ENCODE results near the gene ATP1A2. TPM values are rescaled to one million over a fixed set of nuclear protein-coding genes. Genes with fewer than 3 reads are reported as not detected.

The ATP1A2 gene
- total and polyA plus RNA-seq, 10 of the 15 experiments (the other 5 are each of a cell fraction or from before 2014, with no cell fraction given) = 0.15 TPM; not detected in 9

DNA sequence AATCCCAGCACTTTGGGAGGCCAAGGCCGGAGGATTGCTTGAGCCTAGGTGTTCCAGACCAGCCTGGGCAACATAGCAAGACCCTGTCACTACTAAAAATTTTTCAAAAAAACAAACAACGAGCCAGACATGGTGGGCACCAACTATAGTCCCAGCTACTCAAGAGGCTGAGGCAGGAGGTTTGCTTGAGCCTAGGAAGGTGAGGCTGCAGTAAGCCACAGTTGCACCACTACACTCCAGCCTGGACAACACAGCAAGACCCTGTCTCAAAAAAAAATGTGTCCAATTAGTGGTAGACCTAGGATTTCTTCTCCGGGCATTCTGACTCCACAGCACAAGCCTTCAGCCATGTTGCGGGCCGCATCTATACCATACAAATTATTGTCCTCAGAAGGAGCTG lies 10.4 kb upstream of the ATP1A2 start (continued):
- TF ChIP-seq, protein P1, sequence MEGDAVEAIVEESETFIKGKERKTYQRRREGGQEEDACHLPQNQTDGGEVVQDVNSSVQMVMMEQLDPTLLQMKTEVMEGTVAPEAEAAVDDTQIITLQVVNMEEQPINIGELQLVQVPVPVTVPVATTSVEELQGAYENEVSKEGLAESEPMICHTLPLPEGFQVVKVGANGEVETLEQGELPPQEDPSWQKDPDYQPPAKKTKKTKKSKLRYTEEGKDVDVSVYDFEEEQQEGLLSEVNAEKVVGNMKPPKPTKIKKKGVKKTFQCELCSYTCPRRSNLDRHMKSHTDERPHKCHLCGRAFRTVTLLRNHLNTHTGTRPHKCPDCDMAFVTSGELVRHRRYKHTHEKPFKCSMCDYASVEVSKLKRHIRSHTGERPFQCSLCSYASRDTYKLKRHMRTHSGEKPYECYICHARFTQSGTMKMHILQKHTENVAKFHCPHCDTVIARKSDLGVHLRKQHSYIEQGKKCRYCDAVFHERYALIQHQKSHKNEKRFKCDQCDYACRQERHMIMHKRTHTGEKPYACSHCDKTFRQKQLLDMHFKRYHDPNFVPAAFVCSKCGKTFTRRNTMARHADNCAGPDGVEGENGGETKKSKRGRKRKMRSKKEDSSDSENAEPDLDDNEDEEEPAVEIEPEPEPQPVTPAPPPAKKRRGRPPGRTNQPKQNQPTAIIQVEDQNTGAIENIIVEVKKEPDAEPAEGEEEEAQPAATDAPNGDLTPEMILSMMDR (IDR thresholded peaks at IDR 0.05 in 2 of 3, conservative IDR thresholded peaks at IDR 0.05 in 1 of 3; ENCODE audit: control insufficient read depth in 2 of 3, extremely low read depth in 1 of 3, insufficient read depth in 1 of 3, low read depth in 3 of 3, low read length in 3 of 3) = no peak

DNA sequence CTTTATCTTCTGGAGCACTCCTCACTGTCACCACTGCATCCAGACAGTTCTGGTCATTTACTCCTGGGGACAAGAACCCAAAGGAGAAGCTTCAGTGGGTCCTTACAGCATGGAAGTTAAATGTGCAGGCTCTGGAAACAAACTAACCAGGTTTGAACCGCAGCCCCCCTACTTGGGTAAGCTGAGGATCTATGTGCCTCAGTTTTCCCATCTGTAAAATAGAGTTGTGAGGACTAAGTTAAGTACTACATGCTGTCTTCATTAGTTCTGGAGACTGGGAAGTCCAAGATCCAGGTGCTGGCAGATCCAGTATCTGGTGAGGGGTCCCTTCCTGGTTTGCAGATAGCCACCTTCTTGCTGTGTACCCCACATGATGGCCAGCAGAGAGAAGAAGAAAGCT lies 8.0 kb upstream of the ATP1A2 start:
- no peaks in the 10 kb centered on the region for H3K9me3 ChIP-seq (replicated peaks; ENCODE audit: control insufficient read depth, insufficient read depth, low read length)
- no peak overlapping the region for H3K27ac ChIP-seq (ENCODE audit: control insufficient read depth, insufficient read depth)
- 50% methylated on average over 1 of the region's 1 CpG for WGBS (ENCODE audit: insufficient coverage, insufficient replicate concordance, low lambda C conversion rate, missing lambda C conversion rate)
- no peaks in the 10 kb centered on the region; a peak in 1 of 4 replicates for H3K27me3 ChIP-seq (replicated peaks in 1 of 2; ENCODE audit: control insufficient read depth in 2 of 2, insufficient read depth in 2 of 2, low read length in 1 of 2)
- BruUV-seq (replicated peaks) = no TSS peak
- no peak overlapping the region for H3K4me2 ChIP-seq (ENCODE audit: control insufficient read depth, insufficient read depth)
- POLR2A ChIA-PET = no interaction called here
- no peak for TF ChIP-seq CBX5 (IDR thresholded peaks at IDR 0.05; ENCODE audit: low read depth)
- TF ChIP-seq, protein P2, sequence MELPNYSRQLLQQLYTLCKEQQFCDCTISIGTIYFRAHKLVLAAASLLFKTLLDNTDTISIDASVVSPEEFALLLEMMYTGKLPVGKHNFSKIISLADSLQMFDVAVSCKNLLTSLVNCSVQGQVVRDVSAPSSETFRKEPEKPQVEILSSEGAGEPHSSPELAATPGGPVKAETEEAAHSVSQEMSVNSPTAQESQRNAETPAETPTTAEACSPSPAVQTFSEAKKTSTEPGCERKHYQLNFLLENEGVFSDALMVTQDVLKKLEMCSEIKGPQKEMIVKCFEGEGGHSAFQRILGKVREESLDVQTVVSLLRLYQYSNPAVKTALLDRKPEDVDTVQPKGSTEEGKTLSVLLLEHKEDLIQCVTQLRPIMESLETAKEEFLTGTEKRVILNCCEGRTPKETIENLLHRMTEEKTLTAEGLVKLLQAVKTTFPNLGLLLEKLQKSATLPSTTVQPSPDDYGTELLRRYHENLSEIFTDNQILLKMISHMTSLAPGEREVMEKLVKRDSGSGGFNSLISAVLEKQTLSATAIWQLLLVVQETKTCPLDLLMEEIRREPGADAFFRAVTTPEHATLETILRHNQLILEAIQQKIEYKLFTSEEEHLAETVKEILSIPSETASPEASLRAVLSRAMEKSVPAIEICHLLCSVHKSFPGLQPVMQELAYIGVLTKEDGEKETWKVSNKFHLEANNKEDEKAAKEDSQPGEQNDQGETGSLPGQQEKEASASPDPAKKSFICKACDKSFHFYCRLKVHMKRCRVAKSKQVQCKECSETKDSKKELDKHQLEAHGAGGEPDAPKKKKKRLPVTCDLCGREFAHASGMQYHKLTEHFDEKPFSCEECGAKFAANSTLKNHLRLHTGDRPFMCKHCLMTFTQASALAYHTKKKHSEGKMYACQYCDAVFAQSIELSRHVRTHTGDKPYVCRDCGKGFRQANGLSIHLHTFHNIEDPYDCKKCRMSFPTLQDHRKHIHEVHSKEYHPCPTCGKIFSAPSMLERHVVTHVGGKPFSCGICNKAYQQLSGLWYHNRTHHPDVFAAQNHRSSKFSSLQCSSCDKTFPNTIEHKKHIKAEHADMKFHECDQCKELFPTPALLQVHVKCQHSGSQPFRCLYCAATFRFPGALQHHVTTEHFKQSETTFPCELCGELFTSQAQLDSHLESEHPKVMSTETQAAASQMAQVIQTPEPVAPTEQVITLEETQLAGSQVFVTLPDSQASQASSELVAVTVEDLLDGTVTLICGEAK (IDR thresholded peaks at IDR 0.05; ENCODE audit: borderline replicate concordance) = no peak
- no peak for TF ChIP-seq POU2F2 (IDR thresholded peaks at IDR 0.05; ENCODE audit: borderline replicate concordance, low read depth, low read length)
- no peak for TF ChIP-seq ETV6 (conservative IDR thresholded peaks at IDR 0.05 in 1 of 2, IDR thresholded peaks at IDR 0.05 in 1 of 2; ENCODE audit: borderline replicate concordance in 1 of 2, low read depth in 1 of 2)
- TF ChIP-seq, protein P3, sequence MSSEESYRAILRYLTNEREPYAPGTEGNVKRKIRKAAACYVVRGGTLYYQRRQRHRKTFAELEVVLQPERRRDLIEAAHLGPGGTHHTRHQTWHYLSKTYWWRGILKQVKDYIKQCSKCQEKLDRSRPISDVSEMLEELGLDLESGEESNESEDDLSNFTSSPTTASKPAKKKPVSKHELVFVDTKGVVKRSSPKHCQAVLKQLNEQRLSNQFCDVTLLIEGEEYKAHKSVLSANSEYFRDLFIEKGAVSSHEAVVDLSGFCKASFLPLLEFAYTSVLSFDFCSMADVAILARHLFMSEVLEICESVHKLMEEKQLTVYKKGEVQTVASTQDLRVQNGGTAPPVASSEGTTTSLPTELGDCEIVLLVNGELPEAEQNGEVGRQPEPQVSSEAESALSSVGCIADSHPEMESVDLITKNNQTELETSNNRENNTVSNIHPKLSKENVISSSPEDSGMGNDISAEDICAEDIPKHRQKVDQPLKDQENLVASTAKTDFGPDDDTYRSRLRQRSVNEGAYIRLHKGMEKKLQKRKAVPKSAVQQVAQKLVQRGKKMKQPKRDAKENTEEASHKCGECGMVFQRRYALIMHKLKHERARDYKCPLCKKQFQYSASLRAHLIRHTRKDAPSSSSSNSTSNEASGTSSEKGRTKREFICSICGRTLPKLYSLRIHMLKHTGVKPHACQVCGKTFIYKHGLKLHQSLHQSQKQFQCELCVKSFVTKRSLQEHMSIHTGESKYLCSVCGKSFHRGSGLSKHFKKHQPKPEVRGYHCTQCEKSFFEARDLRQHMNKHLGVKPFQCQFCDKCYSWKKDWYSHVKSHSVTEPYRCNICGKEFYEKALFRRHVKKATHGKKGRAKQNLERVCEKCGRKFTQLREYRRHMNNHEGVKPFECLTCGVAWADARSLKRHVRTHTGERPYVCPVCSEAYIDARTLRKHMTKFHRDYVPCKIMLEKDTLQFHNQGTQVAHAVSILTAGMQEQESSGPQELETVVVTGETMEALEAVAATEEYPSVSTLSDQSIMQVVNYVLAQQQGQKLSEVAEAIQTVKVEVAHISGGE (CRISPR knock-in tag; IDR thresholded peaks at IDR 0.05) = no peak
- TF ChIP-seq NBN (IDR thresholded peaks at IDR 0.05) = no peak
- TF ChIP-seq ZZZ3 (IDR thresholded peaks at IDR 0.05; ENCODE audit: control insufficient read depth, insufficient read length, low read depth) = no peak
- TF ChIP-seq GATAD2B (conservative IDR thresholded peaks at IDR 0.05; ENCODE audit: low read depth) = no peak
- TF ChIP-seq RB1 (IDR thresholded peaks at IDR 0.05; ENCODE audit: borderline replicate concordance) = no peak
- TF ChIP-seq, protein P4, sequence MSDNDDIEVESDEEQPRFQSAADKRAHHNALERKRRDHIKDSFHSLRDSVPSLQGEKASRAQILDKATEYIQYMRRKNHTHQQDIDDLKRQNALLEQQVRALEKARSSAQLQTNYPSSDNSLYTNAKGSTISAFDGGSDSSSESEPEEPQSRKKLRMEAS (IDR thresholded peaks at IDR 0.05; ENCODE audit: low read depth, low read length) = no peak
- no peak for TF ChIP-seq ZNF217 (IDR thresholded peaks at IDR 0.05)
- in situ Hi-C loops (cut with MboI) (no loop called here), intact Hi-C loops (cut with micrococcal nuclease; ENCODE audit: unreplicated experiment) (no loop called here)
- no peak overlapping the region for H3K9ac ChIP-seq (ENCODE audit: control insufficient read depth, insufficient read depth, low read length)
- no peak for FAIRE-seq
- RAD21 ChIA-PET (ENCODE audit: unreplicated experiment) = interaction anchor here (0.9 to 1.2 kb wide), 2 partner anchors 61 to 147 kb away, joined by 3 read pairs; no protein-coding TSS in a partner anchor
- H2AFZ ChIP-seq (ENCODE audit: control insufficient read depth, low read depth, low read length) = no peak overlapping the region
- no peaks in the 10 kb centered on the region for H3K4me1 ChIP-seq (ENCODE audit: control insufficient read depth, insufficient read depth, low read length)
- CTCF ChIA-PET = interaction anchor here (2.7 to 11.6 kb wide), 3 partner anchors 9 to 184 kb away, joined by 11 to 189 read pairs (median 15); partner anchors contain the start of gene IGSF8
- no peaks in the 10 kb centered on the region; a peak in 1 of 4 replicates for H3K36me3 ChIP-seq (ENCODE audit: control insufficient read depth in 2 of 2, insufficient read depth in 2 of 2, low read length in 1 of 2)
- no peaks in the 10 kb centered on the region for H3K79me2 ChIP-seq (ENCODE audit: control insufficient read depth, insufficient read depth, low read length)
- H3K4me3 ChIP-seq = no peak overlapping the region
- no peaks in the 10 kb centered on the region for H4K20me1 ChIP-seq (ENCODE audit: control insufficient read depth, insufficient read depth)
- SMC1A ChIA-PET (ENCODE audit: uncharacterized antibody, unreplicated experiment) = interaction anchor here (1.2 to 2.7 kb wide), 3 partner anchors 12 to 269 kb away, joined by 3 to 19 read pairs (median 5); no protein-coding TSS in a partner anchor
- no peak for ATAC-seq
- DNase-seq (ENCODE audit: low read depth, low spot score) = no peak
